Activated T-helper 17 cell treated with anti-CD3 and anti-CD28 coated beads, Interleukin-2, amount 50 U/mL, for 72 hours (primary cell): Measurements from ENCODE around the gene CACNA1C. TPM values are rescaled to one million over a fixed set of nuclear protein-coding genes. Genes with fewer than 3 reads are reported as not detected.

Experiments used
- ATAC-seq: fragments of 150-1000 bp; cut with Tn5 transposase; replicated peaks from 2 replicates; pipeline ENCODE4 v1.10.0; 2021; ENCODE audit warnings: mild to moderate bottlenecking, moderate library complexity
- H3K27ac Mint-ChIP-seq: one replicate; pipeline ENCODE4 v1.8.0; 2022; ENCODE audit warnings: mixed read lengths
- H3K27me3 Mint-ChIP-seq: one replicate; pipeline ENCODE4 v1.8.0; 2022; ENCODE audit warnings: mixed read lengths
- H3K36me3 Mint-ChIP-seq: one replicate; pipeline ENCODE4 v1.8.0; 2022; ENCODE audit warnings: low read depth, mild to moderate bottlenecking, mixed read lengths
- H3K4me1 Mint-ChIP-seq: one replicate; pipeline ENCODE4 v1.8.0; 2022; ENCODE audit warnings: mixed read lengths
- H3K4me3 Mint-ChIP-seq: one replicate; pipeline ENCODE4 v1.8.0; 2022; ENCODE audit warnings: mild to moderate bottlenecking, mixed read lengths
- H3K9me3 Mint-ChIP-seq: one replicate; pipeline ENCODE4 v1.8.0; 2022; ENCODE audit warnings: mixed read lengths
- total RNA-seq, 2 donors: library from RNA; stranded (reverse); gene quantifications; one replicate each; pipeline ENCODE4 v1.2.3, GENCODE V29; 2022

Gene CACNA1C
- total RNA-seq, 2 donors from 2014 or later = 0.04 to 0.21 TPM

DNA sequence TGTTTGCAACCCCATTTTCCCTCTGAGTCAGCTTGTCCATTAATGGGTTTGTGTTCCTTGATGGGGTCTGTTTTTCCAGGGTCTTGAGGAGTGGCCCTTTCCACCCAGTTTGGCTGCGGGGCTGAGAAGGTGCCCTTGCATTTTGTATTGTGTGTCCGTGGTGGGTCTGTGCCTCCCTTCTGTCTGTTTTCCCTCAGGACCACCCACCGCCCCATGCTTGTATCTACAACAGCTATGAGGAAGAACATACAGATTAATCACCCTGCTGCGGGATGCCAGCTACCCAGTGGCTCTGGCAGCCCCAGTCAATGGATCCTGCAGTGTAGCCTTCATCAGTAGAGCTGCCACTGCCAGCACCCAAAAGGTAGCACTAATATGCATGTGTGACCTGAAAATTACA, 235.7 kb downstream of the CACNA1C start:
- no peak for ATAC-seq
- Mint-ChIP-seq H3K9me3 (no peaks in the 10 kb centered on the region), H3K36me3 (no peaks in the 10 kb centered on the region), H3K27ac (no peak overlapping the region), H3K4me3 (no peak overlapping the region), H3K27me3 (peaks cover 29% of the 10 kb centered on the region), H3K4me1 (no peaks in the 10 kb centered on the region)

DNA sequence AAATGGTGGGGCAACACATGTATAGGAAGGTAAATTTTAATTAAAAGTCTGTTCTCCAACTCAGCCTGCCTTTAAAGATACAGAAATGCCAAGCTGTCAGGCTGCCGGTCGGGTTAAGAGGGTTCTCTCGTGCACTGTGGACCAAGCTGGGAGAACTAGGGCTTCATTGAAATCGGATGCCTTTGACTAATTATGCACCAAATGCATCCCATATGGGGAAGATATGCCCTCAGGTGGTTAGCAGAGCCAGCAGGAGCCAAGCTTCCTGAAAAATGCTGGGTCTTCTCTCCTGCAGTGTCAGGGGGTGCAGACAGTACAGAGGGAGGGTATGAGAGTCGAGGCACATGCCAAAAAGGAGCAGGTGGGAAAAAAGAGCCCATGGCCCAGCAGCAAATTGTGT, 236.1 kb downstream of the CACNA1C start:
- Mint-ChIP-seq H3K4me3 (no peak overlapping the region), H3K4me1 (no peaks in the 10 kb centered on the region), H3K27me3 (peaks cover 29% of the 10 kb centered on the region), H3K36me3 (no peaks in the 10 kb centered on the region), H3K27ac (no peak overlapping the region), H3K9me3 (no peaks in the 10 kb centered on the region)
- ATAC-seq = no peak

DNA sequence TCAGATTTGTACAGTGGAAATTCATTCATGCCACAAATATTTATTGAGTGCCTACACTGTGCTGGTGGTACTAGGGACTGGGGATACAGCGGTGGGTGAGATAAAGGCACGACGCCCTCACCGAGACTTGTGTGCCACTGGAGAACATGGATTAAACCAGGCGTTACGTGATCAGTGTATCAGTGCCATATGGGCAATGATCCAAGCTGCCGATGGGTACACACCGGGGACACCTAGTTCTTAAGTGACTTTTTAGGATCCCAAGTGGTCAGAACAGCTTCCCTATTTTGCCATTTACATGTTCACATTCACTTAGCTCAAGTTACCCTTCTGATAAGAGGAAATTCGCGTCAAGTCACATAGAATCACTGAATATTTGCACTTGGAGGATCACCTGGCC, 236.7 kb downstream of the CACNA1C start:
- Mint-ChIP-seq H3K4me3 (no peak overlapping the region), H3K9me3 (no peaks in the 10 kb centered on the region), H3K27me3 (peaks cover 31% of the 10 kb centered on the region), H3K27ac (no peak overlapping the region), H3K36me3 (no peaks in the 10 kb centered on the region), H3K4me1 (no peaks in the 10 kb centered on the region)
- ATAC-seq = no peak

DNA sequence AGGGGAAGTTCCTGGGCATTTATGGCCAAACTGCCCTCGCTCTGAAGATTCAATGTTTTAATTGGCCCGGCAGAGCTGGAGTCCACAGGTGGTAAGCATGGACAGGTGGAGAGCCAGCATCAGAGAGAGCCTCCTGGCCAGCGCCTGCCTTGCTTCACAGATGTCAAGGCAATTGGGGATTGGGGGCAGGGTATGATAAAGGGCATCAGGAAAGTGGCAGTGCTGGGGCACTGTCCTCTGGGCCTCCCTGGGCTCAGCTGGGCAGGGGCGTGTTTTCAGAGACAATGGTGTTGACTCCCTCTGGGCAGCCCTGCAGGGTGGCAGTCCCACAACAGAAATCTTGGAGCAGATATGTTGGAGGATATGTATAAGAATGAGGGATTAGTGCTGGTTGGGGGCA, 237.3 kb downstream of the CACNA1C start:
- ATAC-seq = no peak
- H3K4me1 Mint-ChIP-seq = peaks cover 4% of the 10 kb centered on the region

DNA sequence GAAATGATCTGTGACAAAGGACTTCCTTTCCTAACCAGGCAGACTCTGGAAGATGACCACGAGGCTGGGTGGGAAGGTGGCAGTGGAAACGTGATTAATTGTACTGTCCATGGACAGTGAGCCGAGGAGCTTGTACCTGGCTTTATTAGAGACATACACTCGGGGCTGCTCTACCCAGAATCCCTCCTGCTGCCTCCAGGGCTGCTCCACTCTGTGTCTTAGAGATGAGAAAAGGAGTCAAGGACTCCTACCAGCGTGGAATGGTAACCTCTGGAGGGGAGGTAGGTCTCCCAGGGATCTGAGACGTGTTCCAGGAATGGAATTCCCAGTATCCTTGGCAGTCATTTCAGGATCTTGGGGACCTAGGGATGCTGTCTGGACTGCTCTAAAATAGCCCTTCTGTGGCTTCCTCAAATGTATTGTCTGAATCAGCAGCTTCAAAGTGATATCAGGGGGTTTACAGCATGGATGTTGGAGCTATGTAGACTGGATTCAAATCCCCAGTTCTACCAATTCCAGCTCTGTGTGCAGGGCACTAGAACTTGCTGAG, 237.8 kb downstream of the CACNA1C start:
- no peak for ATAC-seq
- no peak overlapping the region for H3K27ac Mint-ChIP-seq
- peaks cover 26% of the 10 kb centered on the region for H3K27me3 Mint-ChIP-seq
- peaks cover 6% of the 10 kb centered on the region for H3K4me1 Mint-ChIP-seq
- H3K4me3 Mint-ChIP-seq = no peak overlapping the region
- H3K36me3 Mint-ChIP-seq = no peaks in the 10 kb centered on the region
- H3K9me3 Mint-ChIP-seq = no peaks in the 10 kb centered on the region

More for the DNA sequence above, 237.3 kb downstream of the CACNA1C start:
- no peaks in the 10 kb centered on the region for H3K9me3 Mint-ChIP-seq
- no peaks in the 10 kb centered on the region for H3K36me3 Mint-ChIP-seq
- H3K27ac Mint-ChIP-seq = no peak overlapping the region
- peaks cover 29% of the 10 kb centered on the region for H3K27me3 Mint-ChIP-seq
- H3K4me3 Mint-ChIP-seq = no peak overlapping the region

DNA sequence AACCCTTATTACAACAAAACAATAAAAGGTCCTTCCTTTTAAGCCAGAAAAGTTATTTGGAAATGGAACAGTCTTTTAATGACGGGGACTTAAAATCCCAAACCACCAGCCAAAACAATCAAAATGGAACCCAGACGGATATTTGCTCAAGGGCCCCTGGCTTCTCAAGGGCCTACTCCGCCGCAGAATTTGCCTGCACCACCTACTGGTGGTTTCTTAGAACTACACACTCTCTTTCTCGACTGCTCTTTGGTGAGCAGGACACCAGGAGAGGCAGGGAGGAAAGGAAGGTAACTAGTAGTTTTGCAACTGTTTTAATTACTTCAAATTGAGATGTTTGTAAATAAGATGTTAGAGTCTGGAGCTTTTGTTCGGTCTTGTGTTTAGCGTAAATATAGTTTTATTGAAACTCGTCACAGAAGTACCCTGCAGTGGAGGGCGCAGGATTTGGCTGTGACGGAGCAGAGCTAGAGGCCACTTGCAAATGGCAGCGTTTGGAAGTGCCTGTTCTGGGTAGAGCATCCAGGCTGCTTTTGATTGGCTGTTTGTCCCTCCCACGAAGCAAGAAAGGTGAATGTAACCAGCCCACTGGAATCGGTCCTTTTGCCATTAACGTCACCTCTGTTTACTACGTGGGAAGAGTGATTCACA, 238.5 kb downstream of the CACNA1C start:
- ATAC-seq = peak; percentile 59

DNA sequence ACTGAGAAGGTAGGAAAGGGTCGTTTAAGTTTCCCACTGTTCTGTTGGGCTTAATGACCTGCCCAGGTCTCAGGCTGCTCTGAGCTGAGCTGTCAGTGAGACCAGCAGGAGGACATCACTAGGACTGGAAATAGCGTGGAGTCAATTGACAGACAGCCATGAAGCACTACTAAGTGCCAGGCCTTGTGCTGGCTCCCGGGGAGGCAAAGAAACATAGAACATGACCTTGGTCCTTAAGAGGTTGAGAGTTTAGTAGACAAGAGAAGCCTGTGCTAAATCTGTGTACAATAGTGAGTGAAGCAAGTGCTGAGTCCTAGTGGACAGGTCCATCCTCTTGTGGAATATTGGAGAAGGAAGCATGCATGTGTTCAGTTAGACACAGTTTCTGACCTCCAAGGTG, 239.2 kb downstream of the CACNA1C start:
- no peak for ATAC-seq
- Mint-ChIP-seq H3K4me3 (no peak overlapping the region), H3K9me3 (no peaks in the 10 kb centered on the region), H3K27ac (no peak overlapping the region), H3K36me3 (no peaks in the 10 kb centered on the region), H3K27me3 (peaks cover 20% of the 10 kb centered on the region), H3K4me1 (peaks cover 6% of the 10 kb centered on the region)

More for the DNA sequence above, 238.5 kb downstream of the CACNA1C start:
- Mint-ChIP-seq H3K9me3 (no peaks in the 10 kb centered on the region), H3K4me1 (peaks cover 6% of the 10 kb centered on the region), H3K36me3 (no peaks in the 10 kb centered on the region), H3K27ac (no peak overlapping the region), H3K27me3 (peaks cover 21% of the 10 kb centered on the region), H3K4me3 (no peak overlapping the region)

DNA sequence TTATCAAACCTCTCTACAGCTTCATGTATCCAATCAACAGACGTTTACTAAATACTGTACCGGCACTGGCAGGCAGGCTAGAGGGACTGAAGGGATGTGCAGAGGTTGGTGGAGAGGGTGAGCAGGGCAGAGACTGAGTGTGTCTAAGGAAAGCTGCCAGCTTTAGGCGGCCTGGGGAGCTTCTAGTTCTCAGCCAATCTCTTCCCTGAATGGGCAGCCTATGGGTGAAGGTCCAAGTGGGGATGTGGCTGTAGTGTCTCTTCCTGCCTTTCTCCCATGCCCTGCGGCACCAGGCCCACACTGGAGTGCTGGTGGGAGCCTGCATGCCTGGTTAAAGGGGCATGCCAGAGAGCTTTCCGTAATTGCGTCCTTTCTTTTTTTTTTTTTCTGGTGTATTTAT, 239.8 kb downstream of the CACNA1C start:
- H3K4me1 Mint-ChIP-seq = peaks cover 6% of the 10 kb centered on the region
- ATAC-seq = no peak
- no peak overlapping the region for H3K27ac Mint-ChIP-seq
- no peaks in the 10 kb centered on the region for H3K9me3 Mint-ChIP-seq
- no peak overlapping the region for H3K4me3 Mint-ChIP-seq
- H3K27me3 Mint-ChIP-seq = peaks cover 21% of the 10 kb centered on the region
- H3K36me3 Mint-ChIP-seq = no peaks in the 10 kb centered on the region

DNA sequence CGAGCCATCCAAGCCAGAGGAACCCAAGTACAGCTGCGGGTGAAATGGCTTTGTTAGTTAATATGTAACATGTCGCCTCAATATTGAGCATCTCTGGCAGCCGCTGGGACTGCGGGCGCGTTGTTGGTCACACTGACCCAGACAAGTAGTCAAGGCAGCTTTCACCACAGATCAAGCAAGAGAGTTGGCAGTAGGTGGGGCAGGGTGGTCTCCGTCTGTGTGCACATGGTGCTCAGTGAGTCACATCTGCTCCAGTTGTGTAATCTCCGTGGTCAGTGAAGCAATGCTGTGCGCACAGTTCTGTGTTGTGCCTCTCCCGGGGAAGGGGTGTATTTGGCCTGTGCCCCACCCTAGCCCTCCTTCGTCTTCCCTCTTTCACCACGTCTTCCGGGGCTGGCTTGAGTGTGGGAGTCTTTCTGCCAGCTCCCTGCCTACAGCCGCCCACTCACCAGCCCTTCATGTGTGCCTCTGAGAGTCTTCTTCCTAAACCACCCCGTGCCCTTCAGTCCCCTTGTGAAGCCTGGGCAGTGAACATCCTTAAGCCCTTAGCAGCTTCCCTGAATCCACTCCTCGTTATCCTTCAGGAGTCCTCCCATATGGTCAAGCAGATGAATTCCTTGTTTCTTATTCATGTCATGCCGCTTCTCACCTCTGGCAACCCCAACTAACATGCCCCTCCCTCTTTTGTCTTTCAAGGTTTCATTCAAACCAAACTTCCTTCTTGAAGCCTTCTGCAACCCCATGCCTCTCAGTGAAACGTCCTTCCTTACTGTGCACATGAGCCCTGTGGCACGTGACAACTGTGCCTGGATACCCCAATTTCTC, 242.1 kb downstream of the CACNA1C start:
- Mint-ChIP-seq H3K9me3 (no peaks in the 10 kb centered on the region), H3K4me3 (no peak overlapping the region), H3K36me3 (no peaks in the 10 kb centered on the region), H3K4me1 (peaks cover 6% of the 10 kb centered on the region), H3K27ac (no peak overlapping the region), H3K27me3 (peaks cover 13% of the 10 kb centered on the region)
- ATAC-seq = no peak

DNA sequence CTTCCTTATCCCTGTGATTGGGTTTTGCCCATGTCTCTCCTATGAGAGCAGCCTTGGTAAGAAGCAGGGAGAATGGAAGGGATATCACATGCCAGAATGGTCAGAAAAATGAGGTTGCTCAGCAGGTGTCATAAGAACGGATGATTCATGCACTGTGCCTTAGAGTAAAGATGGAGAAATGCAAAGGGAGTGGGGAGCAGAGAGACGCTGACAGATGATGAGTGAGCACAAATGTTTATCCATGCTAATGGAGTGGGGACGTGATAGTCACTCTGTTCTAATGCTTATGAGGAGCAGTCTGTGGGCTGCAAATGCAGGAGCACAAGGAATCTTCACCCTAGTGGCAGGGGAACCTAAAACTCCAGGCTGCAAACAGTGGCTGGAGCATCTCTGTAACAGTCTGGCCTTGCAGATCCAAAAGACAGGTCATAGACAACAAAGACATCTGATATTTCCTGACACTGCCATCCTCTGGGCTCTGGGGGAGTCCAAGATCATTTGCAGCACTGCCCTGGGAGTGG, 243.2 kb downstream of the CACNA1C start:
- Mint-ChIP-seq H3K27me3 (peaks cover 13% of the 10 kb centered on the region), H3K27ac (no peak overlapping the region)
- no peak for ATAC-seq

DNA sequence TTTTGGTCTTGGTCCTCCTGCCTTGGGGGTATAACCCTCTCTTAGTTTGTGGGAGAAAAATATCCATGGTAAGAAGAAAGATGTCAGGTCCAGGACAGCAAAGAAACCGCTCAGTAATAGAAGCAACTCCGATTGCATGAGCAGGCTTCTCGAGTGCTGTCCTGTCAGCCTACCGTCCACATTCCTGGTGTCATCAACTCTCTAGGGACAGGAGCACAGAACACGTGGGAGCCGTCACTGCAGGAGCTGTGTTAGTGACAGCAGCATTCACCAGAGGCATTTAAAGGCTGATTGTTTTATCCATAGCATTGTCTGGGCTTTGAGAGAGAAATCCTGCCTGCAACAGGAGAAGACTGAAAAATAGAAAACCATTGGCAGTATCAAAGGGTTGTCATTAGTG, 244.2 kb downstream of the CACNA1C start:
- Mint-ChIP-seq H3K27me3 (peaks cover 13% of the 10 kb centered on the region), H3K4me3 (no peak overlapping the region), H3K27ac (no peak overlapping the region), H3K36me3 (no peaks in the 10 kb centered on the region), H3K9me3 (no peaks in the 10 kb centered on the region), H3K4me1 (peaks cover 6% of the 10 kb centered on the region)
- ATAC-seq = no peak

More for the DNA sequence above, 243.2 kb downstream of the CACNA1C start:
- Mint-ChIP-seq H3K36me3 (no peaks in the 10 kb centered on the region), H3K4me3 (no peak overlapping the region), H3K9me3 (no peaks in the 10 kb centered on the region), H3K4me1 (peaks cover 6% of the 10 kb centered on the region)

DNA sequence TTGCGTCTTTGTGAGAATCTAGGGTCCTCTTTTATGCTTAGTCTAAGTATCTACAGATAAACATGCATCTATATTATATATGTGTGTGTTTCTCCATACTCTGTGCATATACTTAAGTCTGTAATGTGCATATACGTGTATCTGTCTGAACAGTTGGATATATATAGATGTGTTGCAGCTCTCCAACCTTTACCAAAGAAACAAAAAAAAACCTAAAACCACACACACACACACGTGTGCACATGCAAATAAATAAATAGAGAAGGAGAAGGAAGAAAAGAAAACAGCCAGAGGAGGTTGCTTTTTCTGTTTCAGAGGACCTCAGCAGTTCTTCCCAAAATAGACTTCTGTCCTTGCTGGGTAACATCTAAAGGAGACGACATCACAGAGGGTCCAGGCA, 244.9 kb downstream of the CACNA1C start:
- Mint-ChIP-seq H3K4me1 (peaks cover 6% of the 10 kb centered on the region), H3K4me3 (no peak overlapping the region), H3K9me3 (no peaks in the 10 kb centered on the region), H3K27me3 (peaks cover 13% of the 10 kb centered on the region), H3K27ac (no peak overlapping the region), H3K36me3 (no peaks in the 10 kb centered on the region)
- no peak for ATAC-seq

DNA sequence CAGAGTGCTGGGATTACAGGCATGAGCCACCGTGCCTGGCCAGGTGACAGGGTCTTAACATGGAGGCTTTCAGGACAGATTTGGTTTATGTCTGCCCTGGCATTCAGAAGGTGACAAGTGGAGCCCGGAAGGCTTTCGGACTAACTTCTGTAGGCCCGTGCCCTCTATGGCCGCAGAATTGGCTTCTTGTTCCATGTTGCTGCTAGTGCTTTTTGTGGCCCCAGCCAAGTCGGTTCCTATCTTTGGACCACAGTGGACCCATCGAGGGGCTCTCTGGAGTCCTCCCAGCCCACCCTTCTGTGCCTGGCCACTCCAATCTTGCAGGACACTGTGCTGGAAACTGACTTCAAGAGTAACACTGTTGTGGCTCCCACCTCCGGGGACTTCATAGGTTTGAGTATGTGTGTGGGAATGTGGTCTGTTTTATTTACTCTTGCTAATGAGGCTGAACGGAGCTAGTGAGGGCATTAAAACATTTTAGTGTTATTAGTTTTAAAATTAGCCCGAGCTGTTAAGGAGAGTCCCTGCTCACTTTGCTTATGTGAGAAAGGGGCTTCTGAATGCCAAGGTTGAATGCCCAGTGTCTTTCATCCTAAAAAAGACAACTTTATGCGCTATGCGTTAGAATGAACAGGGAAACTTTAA, 245.9 kb downstream of the CACNA1C start:
- Mint-ChIP-seq H3K27ac (no peak overlapping the region), H3K27me3 (peaks cover 13% of the 10 kb centered on the region), H3K36me3 (no peaks in the 10 kb centered on the region), H3K4me3 (no peak overlapping the region), H3K9me3 (no peaks in the 10 kb centered on the region), H3K4me1 (peaks cover 6% of the 10 kb centered on the region)
- ATAC-seq = no peak

DNA sequence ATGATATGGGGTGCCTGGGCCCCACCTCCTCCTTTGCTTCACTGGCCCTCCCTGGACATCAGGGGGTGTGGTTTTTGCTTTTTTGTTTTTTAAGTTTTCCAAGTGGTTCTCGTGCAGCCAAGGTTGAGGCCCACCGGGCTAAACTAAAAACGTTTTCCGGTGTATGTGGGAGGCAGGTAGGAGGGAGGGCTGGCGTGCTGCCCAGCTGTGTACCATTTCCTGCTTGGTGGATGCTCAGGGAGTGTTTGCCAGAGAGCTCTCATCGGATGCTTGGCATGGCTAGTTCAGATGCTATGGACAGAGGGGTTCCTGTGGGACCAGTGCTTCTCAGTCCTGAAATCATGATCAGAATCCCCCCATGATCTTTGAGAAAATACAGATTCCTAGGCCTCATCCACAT, 246.4 kb downstream of the CACNA1C start:
- H3K27ac Mint-ChIP-seq = no peak overlapping the region
- peaks cover 10% of the 10 kb centered on the region for H3K27me3 Mint-ChIP-seq
- no peaks in the 10 kb centered on the region for H3K9me3 Mint-ChIP-seq
- ATAC-seq = no peak
- peaks cover 6% of the 10 kb centered on the region for H3K4me1 Mint-ChIP-seq
- no peaks in the 10 kb centered on the region for H3K36me3 Mint-ChIP-seq
- no peak overlapping the region for H3K4me3 Mint-ChIP-seq
